Upper lobe of left lung (tissue), 4 donors: ENCODE measurements around the gene MRPL33.

Experiments used
- POLR2A ChIP-seq, 4 donors: fragments of 450-650 bp; IDR thresholded peaks; one replicate each; pipeline ENCODE4 v1.5.1; 2016 to 2017; ENCODE audit warnings: antibody characterized with exemption in 4 of 4, mild to moderate bottlenecking in 2 of 4
- POLR2AphosphoS5 ChIP-seq, 2 donors: sonication (generic); formaldehyde crosslinking; IDR thresholded peaks; one replicate each; pipeline ENCODE4 v1.5.1; 2017; ENCODE audit warnings: antibody characterized with exemption in 2 of 2
- TF ChIP-seq, protein P1 (sequence below), 6 experiments: fragments of 450-650 bp in 4 of 6; fragments of 200-600 bp in 2 of 6; sonication (generic) in 2 of 6; IDR thresholded peaks; one replicate each; pipeline ENCODE4 v1.5.1; 2016 to 2019; ENCODE audit warnings: antibody characterized with exemption in 6 of 6

DNA sequence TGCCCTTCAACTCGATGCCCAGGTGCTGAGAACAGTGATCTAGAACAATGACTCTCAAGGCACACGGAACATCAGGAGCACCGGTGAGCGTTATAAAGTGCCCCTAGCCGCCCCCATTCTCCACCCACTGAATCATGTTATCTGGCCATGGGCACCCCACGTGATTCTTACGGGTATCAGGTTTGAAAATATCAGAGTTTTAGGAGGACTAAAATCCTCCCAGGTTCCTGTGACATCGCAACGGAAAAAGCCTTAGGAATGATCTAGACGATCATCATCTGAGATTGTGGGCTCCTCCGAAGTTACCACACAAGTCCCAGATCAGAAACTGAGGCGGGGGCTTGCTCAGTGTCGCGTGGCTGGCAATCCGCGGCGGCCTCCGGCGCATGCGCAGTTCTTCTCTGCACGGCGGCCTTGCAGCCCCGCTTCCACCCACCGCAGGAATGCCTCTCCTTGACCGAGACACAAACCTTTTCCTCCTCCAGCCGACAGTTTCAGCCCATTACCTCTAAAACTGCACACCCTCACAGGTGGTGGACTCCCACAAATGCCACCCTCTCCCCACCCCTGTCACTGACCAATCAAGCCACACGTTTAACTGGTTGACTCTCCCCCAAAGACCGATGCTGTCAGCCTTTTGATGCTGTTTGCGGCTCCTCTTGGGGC lies 5.8 kb upstream of the MRPL33 start:
- TF ChIP-seq, protein P1, sequence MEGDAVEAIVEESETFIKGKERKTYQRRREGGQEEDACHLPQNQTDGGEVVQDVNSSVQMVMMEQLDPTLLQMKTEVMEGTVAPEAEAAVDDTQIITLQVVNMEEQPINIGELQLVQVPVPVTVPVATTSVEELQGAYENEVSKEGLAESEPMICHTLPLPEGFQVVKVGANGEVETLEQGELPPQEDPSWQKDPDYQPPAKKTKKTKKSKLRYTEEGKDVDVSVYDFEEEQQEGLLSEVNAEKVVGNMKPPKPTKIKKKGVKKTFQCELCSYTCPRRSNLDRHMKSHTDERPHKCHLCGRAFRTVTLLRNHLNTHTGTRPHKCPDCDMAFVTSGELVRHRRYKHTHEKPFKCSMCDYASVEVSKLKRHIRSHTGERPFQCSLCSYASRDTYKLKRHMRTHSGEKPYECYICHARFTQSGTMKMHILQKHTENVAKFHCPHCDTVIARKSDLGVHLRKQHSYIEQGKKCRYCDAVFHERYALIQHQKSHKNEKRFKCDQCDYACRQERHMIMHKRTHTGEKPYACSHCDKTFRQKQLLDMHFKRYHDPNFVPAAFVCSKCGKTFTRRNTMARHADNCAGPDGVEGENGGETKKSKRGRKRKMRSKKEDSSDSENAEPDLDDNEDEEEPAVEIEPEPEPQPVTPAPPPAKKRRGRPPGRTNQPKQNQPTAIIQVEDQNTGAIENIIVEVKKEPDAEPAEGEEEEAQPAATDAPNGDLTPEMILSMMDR (IDR thresholded peaks at IDR 0.05), result no peak
- TF ChIP-seq POLR2AphosphoS5 (IDR thresholded peaks at IDR 0.05) (peak in 1 of 2 donors; percentile 4), POLR2A (IDR thresholded peaks at IDR 0.05) (peak in 2 of 4 donors; percentile 41 to 61)
